Measurements from ENCODE around the gene S100P.

DNA sequence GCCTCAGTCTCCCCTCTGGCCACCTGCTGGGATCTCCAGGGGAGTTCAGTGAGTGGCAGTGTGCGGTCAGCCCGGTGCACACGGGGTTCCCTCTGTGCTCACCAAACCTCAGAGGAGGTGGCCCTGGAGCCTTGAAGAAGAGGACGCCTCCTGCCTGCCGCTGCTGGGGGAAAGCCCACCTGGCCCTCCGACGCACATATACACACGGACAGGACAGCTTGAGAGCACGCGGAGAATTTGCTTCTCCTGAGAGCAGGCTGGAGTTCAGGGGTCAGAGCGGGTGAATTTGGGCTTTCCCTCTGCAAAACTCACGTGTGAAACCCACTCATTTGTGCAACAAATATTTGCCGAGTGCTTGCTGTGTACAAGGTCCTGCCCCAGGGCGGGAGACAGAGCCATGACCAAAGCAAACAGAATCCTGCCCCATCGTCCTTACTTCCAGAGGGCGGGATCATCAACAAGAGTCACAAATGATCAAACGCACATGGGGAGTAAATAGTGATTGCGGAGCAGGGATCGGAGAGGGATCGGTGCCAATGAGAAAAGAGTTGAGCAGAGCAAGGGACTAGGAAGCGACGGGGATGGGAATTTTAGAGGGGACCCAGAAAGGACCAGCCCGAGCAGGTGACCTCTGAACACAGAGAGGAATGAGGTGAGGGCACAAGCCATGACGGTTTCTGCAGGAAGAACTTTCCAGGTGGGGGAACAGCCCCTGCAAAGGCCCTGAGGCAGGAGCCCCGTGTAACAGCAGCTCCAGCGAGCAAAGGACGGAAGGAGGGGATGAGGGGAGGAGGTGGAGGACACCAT, 39.9 kb downstream of the S100P start:
- TF ChIP-seq POLR2A (IDR thresholded peaks at IDR 0.05; ENCODE audit: low read length) (no peak), GATA1 (IDR thresholded peaks at IDR 0.05; ENCODE audit: low read depth, low read length) (no peak)
